Esophagus squamous epithelium (tissue), 4 donors: ENCODE data around the gene RPS6KA3.

Experiments
- CTCF ChIP-seq, 6 experiments: fragments of 450-650 bp in 4 of 6; fragments of 200-600 bp in 2 of 6; sonication (generic) in 2 of 6; IDR thresholded peaks; one replicate each; pipeline ENCODE4 v1.5.1; 2016 to 2019; ENCODE audit warnings: antibody characterized with exemption in 6 of 6, mild to moderate bottlenecking in 4 of 6, moderate library complexity in 4 of 6
- POLR2A ChIP-seq, 4 donors: fragments of 450-650 bp; IDR thresholded peaks; one replicate each; pipeline ENCODE4 v1.6.1; 2017; ENCODE audit warnings: antibody characterized with exemption in 4 of 4, mild to moderate bottlenecking in 4 of 4, moderate library complexity in 3 of 4

- TF ChIP-seq CTCF (IDR thresholded peaks at IDR 0.05) (no peak), POLR2A (IDR thresholded peaks at IDR 0.05) (no peak)
Observed at GRCh38 chrX:20311505-20311904, 44.8 kb upstream of the RPS6KA3 start.
